H7 (cell line): ENCODE measurements around the gene LENEP. TPM values are rescaled to one million over a fixed set of nuclear protein-coding genes. Genes with fewer than 3 reads are reported as not detected.

ENCODE experiments used
- DNase-seq: peaks from one replicate; pipeline ENCODE4 v3.0.0; 2012
- H3K27me3 ChIP-seq: 2 replicates; pipeline ENCODE4 v1.6.0; 2011; ENCODE audit warnings: mild to moderate bottlenecking, low read length; ENCODE audit not compliant: control insufficient read depth, insufficient read depth
- H3K36me3 ChIP-seq: replicated peaks from 2 replicates; pipeline ENCODE4 v1.5.1; 2011; ENCODE audit warnings: low read length; ENCODE audit not compliant: control insufficient read depth, insufficient read depth
- H3K4me3 ChIP-seq: 2 replicates; pipeline ENCODE4 v1.5.1; 2011; ENCODE audit warnings: low read depth, mild to moderate bottlenecking, control low read depth, low read length, moderate library complexity; ENCODE audit not compliant: insufficient read depth
- total RNA-seq: library from RNA; depleted of rRNA; stranded (reverse); fragments of >200 nt; shearing (Covaris generic); gene quantifications from 2 replicates; pipeline ENCODE4 v1.2.3, GENCODE V29; 2014; rRNA removed

The LENEP gene, protein sequence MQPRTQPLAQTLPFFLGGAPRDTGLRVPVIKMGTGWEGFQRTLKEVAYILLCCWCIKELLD
- total RNA-seq, result 0.21 and 1.00 TPM in 2 replicates

DNA sequence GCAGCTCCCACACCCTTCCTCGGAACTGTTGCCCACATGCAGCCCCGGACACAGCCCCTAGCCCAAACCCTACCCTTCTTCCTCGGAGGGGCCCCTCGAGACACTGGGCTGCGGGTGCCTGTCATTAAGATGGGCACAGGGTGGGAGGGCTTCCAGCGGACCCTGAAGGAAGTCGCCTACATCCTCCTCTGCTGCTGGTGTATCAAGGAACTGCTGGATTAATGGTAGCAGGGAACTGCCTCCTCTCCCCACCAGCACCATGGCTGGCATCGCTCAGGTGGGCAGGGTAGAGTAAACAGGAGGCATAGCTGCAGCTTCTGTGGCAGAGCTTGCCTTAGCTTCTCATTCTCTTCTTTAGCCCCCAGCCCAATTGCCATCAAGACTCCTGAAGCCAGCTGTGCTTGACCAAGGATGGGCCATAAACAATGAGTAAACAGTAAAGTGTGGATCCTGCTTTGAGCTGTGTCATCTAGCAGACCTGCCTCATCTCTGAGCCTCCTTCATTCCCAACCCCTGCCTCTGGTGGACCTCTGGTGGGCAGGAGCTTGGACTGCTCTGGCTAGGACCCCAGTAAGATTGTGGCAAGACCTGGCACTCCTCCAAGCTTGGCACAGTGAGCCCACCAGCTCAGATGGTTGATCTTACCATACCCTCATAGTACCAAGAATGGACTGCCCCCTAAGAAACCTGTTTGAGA, at the start of gene LENEP:
Gene LENEP, plus strand, starts transcription at position 15 of the 697 bp plus-strand sequence. Its CDS starts 22 bp downstream, at position 37.
- no peak within 1 kb of the TSS for H3K4me3 ChIP-seq
- H3K27me3 ChIP-seq, result no peaks in the 10 kb centered on the region; the same call in 1 of the 2 replicates
- peaks cover 14% of the 10 kb centered on the region for H3K36me3 ChIP-seq
- no peak for DNase-seq

DNA sequence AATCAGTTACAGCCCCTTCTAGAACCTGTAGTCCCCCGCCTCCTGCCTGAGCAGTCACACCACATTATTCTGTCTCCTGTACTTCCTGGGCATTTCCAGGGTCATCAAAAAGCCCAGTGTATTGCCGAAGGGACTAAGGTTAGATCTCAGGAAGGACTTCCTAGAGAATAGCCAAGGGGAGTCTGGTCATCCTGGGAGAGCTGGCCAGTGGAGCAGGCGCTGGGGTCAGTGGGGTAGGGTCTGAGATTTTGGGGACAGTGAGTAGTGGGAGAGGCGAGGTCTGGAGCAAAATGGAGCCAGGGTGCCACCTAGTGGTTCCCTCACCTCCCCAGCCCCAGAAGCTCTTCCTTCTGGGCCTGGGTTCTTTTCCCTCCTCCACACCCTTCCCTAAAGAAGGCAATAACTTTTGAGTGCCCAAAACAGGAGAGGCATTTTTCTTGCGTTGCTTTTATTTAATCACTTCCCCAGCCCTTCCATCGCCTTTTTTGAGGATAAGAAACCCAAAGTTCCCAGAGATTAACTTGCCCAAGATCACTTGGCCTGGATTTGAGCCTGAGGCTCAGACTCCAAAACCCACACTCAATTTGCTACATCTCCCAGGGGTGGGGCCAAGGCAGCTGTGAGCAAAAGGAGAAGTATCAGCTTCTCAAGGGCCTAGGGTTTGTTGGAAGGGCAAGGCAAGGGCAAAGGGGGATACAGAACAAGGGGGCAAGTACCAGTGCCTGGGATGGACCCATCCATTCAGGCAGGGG, 49.6 kb upstream of the LENEP start:
- DNase-seq, result peak; percentile 91
- no peaks in the 10 kb centered on the region for H3K27me3 ChIP-seq
- H3K36me3 ChIP-seq, result no peaks in the 10 kb centered on the region; the same call in 1 of the 2 replicates
- no peak overlapping the region for H3K4me3 ChIP-seq

DNA sequence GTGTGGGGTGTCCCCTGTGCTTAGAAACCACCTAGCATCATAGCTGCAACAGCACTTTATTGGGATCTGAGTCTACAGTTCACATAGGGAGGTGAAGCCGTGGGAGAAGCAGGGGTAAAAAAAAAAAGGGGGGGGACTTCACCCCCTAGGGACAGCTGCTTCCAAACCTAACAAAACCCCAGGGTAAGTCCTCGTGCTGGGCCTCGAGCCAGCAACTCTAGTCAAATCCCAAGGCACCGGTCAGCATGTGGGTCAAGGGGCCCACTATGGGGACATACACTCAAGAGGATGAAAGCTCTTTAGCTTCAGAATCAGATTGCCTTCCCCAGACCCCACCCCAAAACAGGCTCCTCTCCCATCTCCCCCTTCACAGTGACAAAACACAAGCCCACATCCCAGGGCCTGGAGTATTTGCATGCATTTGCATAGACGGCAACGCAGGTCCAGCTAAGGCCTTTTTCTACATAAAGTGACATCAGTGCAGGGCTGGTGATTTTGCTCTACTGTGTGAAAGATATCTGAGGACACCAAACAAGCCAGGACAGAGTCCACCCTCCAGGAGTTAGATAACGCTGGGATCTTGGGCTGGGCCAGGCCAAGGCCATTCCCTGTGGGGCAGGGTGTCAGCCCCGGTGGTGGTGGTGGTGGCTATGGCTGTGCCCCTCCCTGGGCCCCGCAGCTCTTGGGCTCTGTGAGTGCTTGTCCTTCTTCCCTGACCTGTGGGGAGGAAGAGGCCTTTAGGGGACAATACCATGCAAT, 48.8 kb upstream of the LENEP start:
- H3K27me3 ChIP-seq, result no peaks in the 10 kb centered on the region
- no peak overlapping the region for H3K4me3 ChIP-seq
- DNase-seq, result no peak
- no peaks in the 10 kb centered on the region; the same call in 1 of the 2 replicates for H3K36me3 ChIP-seq

DNA sequence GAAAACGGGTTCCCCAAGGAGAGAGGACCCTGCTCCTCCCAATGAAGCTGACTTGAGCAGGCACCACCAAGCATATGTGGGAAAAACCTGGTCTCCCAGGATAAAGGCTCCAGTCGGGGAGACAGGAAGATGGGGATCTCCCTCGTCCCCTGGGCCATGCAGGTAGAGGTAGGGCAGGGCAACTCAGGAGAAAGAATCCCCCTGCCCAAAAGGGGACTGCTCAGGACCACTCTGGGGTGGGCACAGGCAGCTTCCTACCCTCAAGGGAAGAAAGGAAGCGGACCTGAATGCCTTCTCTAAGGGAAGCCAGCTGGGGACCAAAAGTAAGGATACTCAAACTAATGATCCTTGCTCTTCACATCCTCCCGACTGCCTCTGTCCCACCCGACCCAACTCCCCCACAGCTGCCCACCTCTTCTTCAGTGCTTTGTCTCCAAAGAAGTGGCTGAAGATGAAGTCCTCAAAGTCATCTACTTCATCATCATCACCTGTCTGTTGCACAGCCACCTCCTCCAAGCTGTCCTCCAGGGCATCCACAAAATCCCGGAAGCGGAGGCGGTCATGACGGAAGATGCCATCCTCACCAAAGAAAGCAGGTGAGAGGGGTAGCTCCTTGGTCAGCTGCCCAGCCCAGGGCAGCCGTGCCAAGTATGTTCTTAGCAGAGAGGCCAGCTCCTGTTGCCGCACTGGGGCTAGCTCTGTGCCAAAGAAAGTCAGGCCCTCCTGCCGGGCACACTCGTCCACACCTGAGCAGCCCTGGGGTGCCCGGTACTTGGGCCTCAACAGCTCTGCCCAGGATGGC, 48.0 kb upstream of the LENEP start:
- H3K4me3 ChIP-seq, result no peak overlapping the region
- no peaks in the 10 kb centered on the region; the same call in 1 of the 2 replicates for H3K36me3 ChIP-seq
- H3K27me3 ChIP-seq, result no peaks in the 10 kb centered on the region
- no peak for DNase-seq

DNA sequence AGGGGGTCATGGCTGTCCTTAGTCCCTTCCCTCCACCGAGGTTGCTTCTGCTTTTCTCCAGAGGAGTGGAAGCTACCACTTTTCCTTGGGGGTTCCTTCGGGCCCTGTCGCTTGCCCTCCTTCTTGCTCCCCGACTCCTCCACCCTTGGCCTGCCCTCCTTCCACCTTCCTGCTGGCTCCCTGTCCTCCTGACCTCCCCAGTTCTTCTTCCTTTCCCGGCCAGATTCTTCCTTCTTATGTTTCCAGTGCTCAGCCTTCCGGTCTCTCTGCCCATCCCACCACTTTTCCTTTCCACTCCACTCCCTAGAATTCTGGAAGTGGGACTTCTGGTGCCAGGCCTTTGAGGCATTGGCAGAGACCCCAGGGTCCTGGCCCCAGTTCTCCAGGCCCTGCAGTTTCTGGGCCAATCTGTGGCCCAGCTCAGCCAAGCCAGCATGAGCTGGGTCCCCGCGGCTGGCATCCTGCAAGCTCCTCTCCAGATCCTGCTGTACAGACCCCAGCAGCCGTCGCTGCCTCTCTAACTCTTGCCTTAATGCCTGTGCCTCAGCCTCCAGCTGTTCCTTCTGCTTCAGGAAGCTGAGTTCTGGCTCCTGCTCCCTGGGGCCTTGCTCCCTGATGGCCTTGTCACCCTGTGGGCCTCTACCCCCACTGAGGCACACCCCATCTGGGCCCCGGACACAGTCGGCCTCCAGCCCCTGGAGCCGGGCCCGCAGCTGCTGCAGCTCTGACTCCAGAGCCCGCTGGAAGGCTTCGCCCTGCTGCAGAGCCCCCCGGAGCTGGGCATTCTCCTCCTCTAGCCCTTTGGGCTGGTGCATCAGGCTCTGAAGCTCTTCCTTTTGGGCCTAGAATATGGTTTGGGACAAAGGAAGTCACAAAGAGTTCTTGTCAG, 47.2 kb upstream of the LENEP start:
- Histone ChIP-seq H3K36me3 (no peaks in the 10 kb centered on the region; the same call in 1 of the 2 replicates), H3K27me3 (no peaks in the 10 kb centered on the region), H3K4me3 (no peak overlapping the region)
- no peak for DNase-seq

DNA sequence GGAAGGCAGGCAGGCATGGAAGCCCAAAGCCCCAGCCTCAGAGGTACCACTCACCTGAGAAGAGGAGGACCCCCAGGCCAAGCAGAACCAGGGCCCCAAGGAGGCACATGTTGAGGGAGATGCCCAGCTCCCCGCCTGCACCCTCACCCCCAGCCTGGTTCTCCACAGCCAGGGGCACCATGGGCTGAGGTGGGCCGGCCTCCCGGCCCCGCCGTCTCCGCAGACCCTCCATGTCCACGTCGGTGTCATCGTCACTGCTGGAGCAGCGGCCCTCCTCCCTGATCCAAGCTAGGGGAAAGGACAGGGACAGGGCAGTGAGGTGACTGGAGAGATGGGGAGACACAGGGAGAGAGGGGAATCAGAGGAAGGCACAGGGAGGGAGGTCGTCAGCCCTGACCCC, 45.3 kb upstream of the LENEP start:
- Histone ChIP-seq H3K36me3 (no peaks in the 10 kb centered on the region; the same call in 1 of the 2 replicates), H3K27me3 (no peaks in the 10 kb centered on the region), H3K4me3 (no peak overlapping the region)
- no peak for DNase-seq

DNA sequence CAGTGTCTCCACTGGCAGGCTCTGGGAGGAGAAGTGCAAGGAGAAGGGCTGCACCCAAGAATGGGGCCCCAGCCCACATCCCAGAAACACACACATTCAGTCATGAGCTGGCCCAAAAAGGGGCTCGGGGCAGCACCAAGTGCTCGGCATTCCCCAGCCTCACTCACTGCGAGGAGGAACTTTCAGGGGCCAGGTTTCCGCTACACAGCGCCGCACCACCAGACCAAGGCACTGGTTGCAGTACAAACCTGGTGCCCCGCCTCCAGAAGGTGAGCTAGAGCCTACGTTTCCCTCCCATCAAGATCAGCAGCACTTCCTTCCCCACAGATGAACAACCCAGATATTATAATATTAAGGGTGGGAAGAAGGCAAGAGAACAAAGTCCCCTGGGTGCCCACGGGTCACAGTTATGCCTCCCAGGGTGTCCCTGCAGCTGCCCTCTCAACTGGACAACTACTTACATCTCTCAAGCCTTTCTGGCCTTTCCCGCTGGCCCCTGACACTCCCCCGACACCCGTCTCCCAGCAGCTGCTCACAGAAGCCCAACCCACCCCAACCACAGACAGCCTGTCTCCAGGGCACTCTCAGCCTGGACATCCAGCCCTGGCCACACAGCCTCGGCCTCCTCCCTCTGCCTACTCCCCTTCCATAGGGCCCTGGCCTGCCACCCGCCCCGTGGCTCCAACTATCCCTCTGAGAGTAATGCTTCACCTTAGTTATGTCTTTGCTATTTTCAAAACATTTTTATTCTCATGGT, 41.3 kb upstream of the LENEP start:
- Histone ChIP-seq H3K27me3 (no peaks in the 10 kb centered on the region), H3K36me3 (no peaks in the 10 kb centered on the region; the same call in 1 of the 2 replicates), H3K4me3 (no peak overlapping the region)
- no peak for DNase-seq

DNA sequence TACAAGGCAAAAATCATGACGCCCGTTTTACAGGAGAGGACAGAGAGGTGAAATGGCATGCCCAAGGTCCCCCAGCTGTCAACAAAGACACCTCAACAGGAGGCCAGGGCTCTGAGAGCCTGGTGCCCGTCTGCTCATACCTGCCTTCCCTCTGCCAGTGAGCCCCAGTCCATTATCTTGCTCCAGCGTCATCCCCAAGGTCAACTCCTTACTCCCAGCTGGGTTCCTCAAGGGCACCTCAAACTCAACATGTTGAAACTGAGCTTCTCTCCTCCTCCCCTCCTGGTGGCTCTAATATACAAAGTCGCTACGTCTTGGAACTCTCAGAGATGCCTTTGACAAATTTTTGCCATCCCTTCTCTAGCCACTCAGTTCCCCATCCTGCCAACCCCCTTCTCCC, 40.7 kb upstream of the LENEP start:
- Histone ChIP-seq H3K4me3 (no peak overlapping the region), H3K27me3 (no peaks in the 10 kb centered on the region), H3K36me3 (no peaks in the 10 kb centered on the region; the same call in 1 of the 2 replicates)
- DNase-seq, result no peak

DNA sequence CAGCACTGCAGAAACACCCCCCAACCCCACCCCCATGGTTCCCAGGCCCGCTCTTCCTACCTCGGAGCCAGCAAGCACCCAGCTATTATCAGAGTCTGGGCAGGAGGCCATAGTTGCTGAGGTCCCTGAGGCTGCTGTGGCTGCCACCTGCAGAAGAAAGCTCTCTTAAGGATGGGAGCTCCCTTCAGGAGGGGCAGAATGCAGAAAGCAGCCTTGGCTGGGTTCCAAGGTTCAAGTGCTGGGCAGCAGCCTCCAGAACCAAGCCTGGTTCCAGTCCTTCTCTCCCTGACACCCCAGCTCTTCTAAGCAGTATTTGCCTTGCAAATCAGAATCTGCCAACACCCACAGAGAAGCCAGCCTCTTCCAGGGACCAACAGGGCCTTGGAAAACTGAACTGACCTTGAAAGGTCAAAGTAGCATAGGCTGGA, 39.8 kb upstream of the LENEP start:
- no peak for DNase-seq
- peaks cover under 1% of the 10 kb centered on the region; the same call in 1 of the 2 replicates for H3K36me3 ChIP-seq
- H3K27me3 ChIP-seq, result no peaks in the 10 kb centered on the region
- H3K4me3 ChIP-seq, result no peak overlapping the region

DNA sequence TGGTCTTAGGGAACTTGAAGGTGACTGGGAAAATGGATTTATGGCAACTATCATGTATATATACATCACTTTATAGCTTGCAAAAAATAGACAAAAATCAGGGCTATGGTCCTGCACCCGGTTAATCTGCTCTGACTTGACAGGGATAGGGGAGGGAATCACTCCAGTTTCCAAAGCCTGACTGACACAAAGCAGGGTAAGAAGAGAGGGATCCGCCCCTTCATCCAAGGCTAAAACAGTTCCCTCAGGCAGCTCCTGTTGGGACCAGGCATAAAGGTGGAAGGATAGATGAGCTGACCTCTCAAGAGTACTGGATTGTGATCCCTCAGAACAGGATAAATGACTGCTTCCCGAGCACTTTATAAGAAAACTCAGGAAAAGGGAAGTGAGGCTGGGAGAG, 38.8 kb upstream of the LENEP start:
- no peaks in the 10 kb centered on the region for H3K27me3 ChIP-seq
- H3K36me3 ChIP-seq, result peaks cover 4% of the 10 kb centered on the region
- no peak for DNase-seq
- H3K4me3 ChIP-seq, result no peak overlapping the region

DNA sequence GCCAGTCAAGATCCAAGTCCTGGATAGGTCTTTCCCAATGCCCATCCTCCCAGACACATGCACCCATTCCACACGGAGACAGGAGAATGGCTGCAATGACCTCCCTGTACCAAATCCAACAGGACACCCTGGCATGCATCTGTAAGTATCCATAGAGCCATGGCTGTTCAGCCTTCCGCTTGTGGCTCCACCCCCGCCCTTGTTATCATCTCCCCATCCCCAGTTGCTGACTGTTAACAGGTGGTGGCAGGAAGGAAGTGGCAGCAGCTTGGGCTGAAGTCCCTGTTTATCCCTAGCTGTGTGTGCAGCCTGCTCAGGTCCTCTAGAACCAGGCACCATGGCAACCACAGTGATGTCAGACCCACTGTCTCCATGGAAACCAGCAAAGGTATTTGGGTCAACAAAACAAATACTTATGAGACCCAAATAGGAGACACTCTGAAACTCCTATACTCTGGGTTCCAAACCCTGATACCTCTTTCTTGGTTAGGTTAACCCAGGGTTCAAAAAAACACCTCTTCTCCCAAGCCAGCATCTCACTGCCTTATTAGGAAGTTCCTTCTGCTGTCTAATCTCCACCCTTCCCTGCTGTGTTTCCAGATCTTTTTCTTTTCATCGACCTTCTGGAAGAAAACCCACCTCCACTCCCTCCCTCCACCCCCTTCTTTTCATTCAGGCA, 38.2 kb upstream of the LENEP start:
- Histone ChIP-seq H3K36me3 (peaks cover 6% of the 10 kb centered on the region), H3K4me3 (peak overlapping the region; percentile 58), H3K27me3 (no peaks in the 10 kb centered on the region)
- peak; percentile 73 for DNase-seq
